AG09319 (cell line): ENCODE data around the gene GARIN5A.
A peak's percentile ranks its signal among the peaks of the same experiment; 100 is the strongest.

ENCODE experiments used
- DNase-seq: peaks from one replicate; pipeline ENCODE4 v3.0.0-alpha.2; 2010; ENCODE audit warnings: low read depth; ENCODE audit errors: extremely low read depth
- TF ChIP-seq, protein P1 (sequence below): IDR thresholded peaks from 2 replicates; pipeline ENCODE4 v1.5.1; 2011; ENCODE audit warnings: low read depth, mild to moderate bottlenecking, inconsistent platforms, low read length, moderate library complexity

The GARIN5A gene

DNA sequence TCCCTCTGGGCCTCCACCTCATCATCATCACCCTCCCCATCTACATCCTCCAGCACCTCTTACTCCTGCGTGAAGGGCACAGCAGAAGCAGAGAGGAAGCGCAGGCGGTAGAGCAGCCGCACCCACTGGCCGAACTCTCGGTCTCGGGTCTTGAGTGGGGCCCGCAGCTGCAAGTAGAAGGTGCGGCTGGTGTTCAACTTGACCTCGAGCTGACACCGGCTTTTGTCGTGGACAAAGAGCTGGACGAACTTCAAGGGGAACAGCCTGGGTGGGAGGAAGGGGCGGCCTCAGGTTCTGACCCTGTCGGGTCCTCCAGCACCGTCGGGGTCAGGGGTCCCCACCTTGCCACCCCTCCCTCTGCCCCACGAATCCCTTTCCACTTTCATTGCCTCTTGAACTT lies 9.1 kb downstream of the GARIN5A start:
- no peak for DNase-seq
- TF ChIP-seq, protein P1, sequence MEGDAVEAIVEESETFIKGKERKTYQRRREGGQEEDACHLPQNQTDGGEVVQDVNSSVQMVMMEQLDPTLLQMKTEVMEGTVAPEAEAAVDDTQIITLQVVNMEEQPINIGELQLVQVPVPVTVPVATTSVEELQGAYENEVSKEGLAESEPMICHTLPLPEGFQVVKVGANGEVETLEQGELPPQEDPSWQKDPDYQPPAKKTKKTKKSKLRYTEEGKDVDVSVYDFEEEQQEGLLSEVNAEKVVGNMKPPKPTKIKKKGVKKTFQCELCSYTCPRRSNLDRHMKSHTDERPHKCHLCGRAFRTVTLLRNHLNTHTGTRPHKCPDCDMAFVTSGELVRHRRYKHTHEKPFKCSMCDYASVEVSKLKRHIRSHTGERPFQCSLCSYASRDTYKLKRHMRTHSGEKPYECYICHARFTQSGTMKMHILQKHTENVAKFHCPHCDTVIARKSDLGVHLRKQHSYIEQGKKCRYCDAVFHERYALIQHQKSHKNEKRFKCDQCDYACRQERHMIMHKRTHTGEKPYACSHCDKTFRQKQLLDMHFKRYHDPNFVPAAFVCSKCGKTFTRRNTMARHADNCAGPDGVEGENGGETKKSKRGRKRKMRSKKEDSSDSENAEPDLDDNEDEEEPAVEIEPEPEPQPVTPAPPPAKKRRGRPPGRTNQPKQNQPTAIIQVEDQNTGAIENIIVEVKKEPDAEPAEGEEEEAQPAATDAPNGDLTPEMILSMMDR = no peak

DNA sequence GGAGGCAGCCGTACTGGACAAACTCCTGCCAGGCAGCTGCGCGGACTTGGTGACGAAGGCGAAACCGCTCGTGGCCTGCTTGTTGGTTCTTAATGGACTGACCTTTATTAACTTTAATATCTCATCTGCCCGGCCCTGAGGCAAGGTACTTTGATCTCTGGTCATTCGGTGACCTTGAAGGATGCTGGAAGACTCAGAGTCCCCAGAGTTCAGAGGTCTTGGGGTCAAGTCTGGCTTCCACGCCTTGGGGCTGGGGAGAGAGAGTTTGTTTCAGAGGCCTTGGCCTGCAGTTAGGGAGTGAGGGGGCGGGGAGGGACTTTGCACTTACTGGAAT lies 10.0 kb downstream of the GARIN5A start:
- no peak for DNase-seq
- TF ChIP-seq, protein P1 = no peak

DNA sequence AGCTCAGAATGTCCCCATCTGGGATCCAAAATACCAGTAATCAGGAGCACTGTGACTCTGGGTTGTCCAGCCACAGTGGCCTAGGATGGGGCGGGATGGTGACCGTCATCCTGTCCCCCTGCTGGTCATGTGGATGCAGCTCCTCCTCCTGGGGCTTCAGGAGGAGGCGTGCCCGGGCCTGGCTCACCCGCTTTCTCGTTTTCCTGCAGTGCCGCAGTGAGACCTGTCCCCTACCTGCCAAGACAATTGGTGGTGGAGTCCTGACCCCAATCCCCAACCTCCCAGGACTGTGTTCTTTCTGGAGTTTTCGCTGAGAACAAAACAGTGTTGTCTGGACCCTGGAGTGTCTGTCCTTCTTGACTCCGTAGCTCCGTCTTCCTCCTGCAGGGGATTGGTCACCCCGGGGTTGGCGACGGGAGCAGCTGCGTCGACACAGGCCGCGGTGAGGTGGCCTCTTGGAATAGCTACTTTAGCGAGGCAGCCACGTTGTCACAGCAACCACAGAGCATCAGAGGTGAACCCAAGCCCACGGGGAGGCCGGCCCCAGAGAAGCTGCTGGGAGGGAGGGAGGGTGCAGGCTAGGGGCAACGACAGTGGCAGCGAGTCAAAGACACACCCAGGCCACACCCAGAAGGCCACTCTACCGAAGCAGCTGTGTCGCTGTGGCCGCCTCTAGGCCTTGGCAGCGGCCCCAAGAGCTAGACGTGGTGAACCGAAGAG lies 10.5 kb downstream of the GARIN5A start:
- DNase-seq = no peak
- TF ChIP-seq, protein P1 = peak; percentile 1; the same call in 1 of the 2 replicates

DNA sequence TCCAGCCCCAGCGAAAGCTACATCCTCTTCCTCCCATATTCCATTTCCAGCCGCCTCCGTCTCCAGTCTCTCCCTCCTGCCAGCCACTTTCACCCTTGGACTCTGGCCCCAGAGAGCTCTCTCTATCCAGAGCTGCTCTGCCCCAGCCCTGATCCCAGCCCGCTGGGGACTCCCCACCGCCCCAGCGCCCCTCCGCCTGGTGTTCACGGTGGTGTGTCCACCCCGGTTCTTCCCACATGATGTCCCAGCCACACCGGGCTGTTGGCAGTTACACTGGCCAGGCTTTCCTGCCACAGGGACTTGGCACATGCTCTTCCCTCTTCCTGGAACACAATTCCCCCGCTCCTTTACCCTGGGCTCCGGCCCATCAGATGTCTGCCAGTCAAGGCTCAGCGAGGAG lies 11.6 kb downstream of the GARIN5A start:
- DNase-seq = no peak
- TF ChIP-seq, protein P1 = no peak

DNA sequence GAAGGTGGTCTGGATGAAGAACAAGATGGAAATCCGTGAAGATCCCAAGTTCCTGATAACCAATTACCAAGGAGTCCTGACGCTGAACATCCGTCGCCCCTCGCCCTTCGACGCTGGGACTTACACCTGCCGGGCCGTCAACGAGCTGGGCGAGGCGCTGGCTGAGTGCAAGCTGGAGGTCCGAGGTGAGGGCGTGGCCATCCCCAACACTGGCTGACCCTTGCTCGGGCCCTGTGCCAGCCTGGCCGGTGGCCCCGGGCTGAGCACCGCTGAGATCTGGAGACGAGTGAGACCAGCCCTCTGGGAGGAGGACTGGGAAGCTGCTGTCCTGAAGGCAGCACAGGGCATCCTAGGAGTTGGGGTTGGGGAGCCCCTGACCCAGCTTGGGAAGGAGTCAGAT lies 12.3 kb downstream of the GARIN5A start:
- no peak for DNase-seq
- TF ChIP-seq, protein P1 = no peak

DNA sequence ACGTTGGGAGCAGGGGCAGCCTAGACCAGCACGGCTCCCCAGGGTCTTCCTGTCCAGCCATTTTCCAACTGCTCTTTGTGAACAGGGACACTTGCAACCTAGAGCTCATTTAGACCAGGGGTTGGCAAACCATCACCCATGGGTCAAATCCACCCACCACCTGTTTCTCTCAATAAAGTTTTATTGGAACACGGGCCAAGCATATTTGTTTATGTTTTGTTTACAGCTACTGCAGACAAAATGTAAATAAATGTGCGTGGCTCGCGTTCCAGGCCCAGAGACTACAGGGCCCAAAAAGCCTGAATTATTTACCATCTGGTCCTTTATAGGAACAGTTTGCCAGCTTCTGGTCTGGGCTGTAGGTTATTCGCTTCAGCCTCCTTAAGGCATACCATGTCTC lies 13.7 kb downstream of the GARIN5A start:
- no peak for DNase-seq
- TF ChIP-seq, protein P1 = no peak

DNA sequence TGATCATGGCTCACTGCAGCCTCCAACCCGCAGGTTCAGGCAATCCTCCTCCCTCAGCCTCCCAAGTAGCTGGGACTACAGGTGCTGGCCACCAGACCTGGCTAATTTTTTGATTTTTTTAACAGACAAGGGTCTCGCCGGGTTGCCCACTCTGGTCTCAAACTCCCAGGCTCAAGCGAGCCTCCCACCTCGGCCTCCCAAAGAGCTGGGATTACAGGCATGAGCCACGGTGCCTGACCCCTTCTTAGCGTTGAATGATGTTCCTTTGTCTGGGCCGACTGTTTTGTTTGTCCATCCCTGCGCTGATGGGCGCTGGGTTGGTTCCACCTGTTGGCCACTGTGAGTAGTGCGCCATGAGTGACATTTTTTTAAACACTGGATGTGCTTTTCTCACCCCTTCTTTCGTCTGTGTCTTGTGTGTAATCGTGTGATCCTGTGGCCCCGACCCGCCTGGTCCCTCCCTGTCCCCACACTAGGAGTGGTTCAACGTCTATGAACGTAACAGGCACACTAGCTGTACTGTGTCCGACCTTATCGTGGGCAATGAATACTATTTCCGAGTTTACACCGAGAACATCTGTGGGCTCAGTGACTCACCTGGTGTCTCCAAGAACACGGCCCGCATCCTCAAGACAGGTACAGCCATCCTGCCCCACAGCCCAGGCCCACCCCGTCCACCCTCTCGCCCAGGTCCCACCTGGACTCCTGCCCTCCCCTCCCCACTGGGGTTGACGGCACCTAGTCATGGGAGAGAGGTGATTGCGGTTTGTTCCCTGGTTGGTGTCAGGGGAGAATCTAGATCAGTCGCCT lies 15.4 kb downstream of the GARIN5A start:
- DNase-seq = peak; percentile 30
- TF ChIP-seq, protein P1 = peak; percentile 86
